T-helper 1 cell treated with Interleukin-12 subunit alpha and Interleukin-12 subunit beta and Interleukin-4 antibody, amounts not matched to agents 30 μg/mL and 1 μg/mL, for 36 hours (primary cell): Measurements from ENCODE around the gene PRR23B.

Experiments used
- H3K27ac Mint-ChIP-seq: one replicate; pipeline ENCODE4 v1.8.0; 2021; ENCODE audit warnings: mild to moderate bottlenecking, mixed read lengths
- H3K27me3 Mint-ChIP-seq: one replicate; pipeline ENCODE4 v1.8.0; 2021; ENCODE audit warnings: low read depth, mixed read lengths
- H3K36me3 Mint-ChIP-seq: one replicate; pipeline ENCODE4 v1.8.0; 2021; ENCODE audit warnings: low read depth, mixed read lengths
- H3K4me1 Mint-ChIP-seq: one replicate; pipeline ENCODE4 v1.8.0; 2021; ENCODE audit warnings: low read depth, mixed read lengths
- H3K4me3 Mint-ChIP-seq: one replicate; pipeline ENCODE4 v1.8.0; 2021; ENCODE audit warnings: mild to moderate bottlenecking, moderate library complexity, mixed read lengths
- H3K9me3 Mint-ChIP-seq: one replicate; pipeline ENCODE4 v1.8.0; 2021; ENCODE audit warnings: mixed read lengths

The PRR23B gene

DNA sequence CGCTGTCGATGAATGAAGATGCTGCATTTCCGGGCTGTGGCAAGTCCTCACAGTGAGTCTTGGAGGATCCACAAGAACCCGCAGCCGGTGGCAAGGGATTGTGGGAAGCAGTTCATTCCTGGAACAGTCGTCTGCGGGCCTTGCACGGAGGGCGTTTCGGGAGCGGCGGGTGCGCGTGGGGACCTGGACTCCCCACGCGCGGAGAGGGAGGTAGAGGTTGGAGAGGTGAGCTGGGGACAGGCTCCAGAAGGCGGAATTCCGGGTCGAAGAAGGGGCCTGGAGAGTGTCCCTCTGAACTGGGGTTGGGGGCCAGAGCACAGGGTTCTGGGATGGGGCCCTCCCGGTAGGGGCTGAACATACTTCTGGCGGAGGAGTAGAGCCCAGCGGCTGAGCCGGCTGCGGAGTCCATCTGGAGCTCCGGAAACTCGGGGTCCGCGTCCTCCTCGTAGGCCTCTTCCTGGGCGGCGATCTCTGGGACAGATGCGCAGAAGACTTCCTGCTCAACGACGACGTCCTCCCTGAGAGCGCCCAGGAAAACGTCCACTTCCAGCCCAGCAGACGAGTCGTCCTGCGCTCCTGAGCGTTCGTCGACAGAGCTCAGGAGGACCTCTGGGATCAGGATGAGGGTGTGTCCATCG, 15.3 kb downstream of the PRR23B start:
- Mint-ChIP-seq H3K9me3 (peaks cover 21% of the 10 kb centered on the region), H3K27me3 (no peaks in the 10 kb centered on the region), H3K4me3 (no peak overlapping the region)

DNA sequence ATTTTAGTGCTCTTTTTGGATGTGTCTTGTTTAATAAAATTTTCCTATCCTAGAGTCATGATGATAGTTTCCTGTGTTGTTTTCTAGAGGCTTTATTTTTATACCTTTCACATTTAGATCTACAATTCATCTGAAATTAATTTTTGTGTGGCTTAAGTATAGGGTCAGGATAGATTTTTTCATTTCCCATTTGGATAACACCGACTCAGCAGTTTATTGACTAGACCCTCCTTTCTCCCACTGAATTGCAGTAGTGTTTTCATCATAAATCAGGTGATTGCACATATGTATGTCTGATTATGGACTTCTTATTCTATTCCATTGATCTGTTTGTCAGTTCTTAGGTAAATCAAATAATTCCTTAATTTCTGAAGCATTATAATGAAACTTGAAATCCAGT, 25.0 kb downstream of the PRR23B start:
- Mint-ChIP-seq H3K4me1 (no peaks in the 10 kb centered on the region), H3K27me3 (peaks cover 6% of the 10 kb centered on the region), H3K4me3 (no peak overlapping the region), H3K9me3 (no peaks in the 10 kb centered on the region), H3K27ac (no peak overlapping the region), H3K36me3 (no peaks in the 10 kb centered on the region)

More for the DNA sequence above, 15.3 kb downstream of the PRR23B start:
- no peaks in the 10 kb centered on the region for H3K36me3 Mint-ChIP-seq
- H3K27ac Mint-ChIP-seq = no peak overlapping the region
- H3K4me1 Mint-ChIP-seq = no peaks in the 10 kb centered on the region

DNA sequence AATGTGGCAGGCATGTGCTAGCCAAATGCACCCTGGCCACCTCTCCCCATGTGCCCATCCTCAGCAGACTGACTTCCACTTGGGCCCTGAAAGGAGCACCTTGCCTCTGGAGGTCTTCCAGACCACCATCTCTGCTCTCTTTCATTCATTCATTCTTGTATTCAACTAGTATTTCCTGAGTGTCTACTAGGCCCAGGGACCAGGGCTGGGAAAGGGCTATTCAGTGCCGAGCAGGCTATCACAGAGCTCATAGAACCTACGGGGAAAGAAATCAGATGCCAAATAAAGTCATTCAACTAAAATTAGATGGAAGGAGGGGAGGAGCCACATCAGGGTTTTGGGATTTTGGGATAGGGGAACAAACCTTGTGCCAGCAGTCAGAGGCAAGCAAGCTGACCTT, 33.5 kb downstream of the PRR23B start:
- Mint-ChIP-seq H3K27me3 (peaks cover 5% of the 10 kb centered on the region), H3K4me1 (no peaks in the 10 kb centered on the region), H3K27ac (no peak overlapping the region), H3K9me3 (no peaks in the 10 kb centered on the region), H3K36me3 (no peaks in the 10 kb centered on the region), H3K4me3 (no peak overlapping the region)

DNA sequence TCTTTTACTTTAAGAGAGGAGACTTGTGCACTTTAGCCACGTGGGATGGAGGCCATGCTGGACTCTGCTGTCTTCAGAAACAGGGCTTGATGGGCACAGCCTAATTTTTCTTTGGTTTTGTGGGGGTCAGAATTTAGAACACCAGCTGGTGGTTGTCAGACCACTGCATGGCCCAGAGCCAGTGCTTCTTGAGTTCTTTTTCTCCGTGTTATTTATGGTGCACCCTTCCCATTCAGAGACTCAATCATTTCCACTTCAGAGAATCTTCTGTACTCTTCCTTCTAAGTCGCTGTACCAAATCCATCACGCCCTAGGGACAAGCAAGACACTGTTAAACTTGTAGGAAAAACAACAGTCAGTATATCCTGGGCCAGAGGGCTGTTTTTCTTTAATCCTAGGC, 34.8 kb downstream of the PRR23B start:
- H3K27me3 Mint-ChIP-seq = peaks cover 9% of the 10 kb centered on the region
- H3K4me1 Mint-ChIP-seq = no peaks in the 10 kb centered on the region
- H3K9me3 Mint-ChIP-seq = no peaks in the 10 kb centered on the region
- H3K36me3 Mint-ChIP-seq = no peaks in the 10 kb centered on the region
- no peak overlapping the region for H3K4me3 Mint-ChIP-seq
- no peak overlapping the region for H3K27ac Mint-ChIP-seq

DNA sequence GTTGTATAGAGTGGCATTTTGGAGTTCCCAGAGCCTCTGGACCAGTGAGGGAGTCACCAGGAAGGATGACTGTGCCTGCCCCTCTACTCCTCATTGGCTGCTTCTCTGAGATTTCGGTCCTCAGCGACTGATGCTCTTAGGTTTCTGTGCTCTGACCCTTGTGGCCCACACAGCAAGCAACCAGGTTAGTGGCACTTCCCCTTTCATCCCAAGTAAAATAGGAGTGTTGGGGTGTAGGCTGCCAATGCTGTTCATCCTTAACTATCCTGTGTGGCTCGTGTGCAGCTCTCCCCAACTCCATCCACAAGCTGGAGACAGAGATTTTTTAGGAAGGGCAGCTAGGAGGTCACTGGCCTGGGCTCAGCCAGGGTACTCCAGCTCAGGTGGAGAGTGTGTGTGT, 35.9 kb downstream of the PRR23B start:
- H3K36me3 Mint-ChIP-seq = no peaks in the 10 kb centered on the region
- H3K27ac Mint-ChIP-seq = no peak overlapping the region
- no peaks in the 10 kb centered on the region for H3K4me1 Mint-ChIP-seq
- H3K27me3 Mint-ChIP-seq = peaks cover 11% of the 10 kb centered on the region
- H3K4me3 Mint-ChIP-seq = no peak overlapping the region
- H3K9me3 Mint-ChIP-seq = no peaks in the 10 kb centered on the region

DNA sequence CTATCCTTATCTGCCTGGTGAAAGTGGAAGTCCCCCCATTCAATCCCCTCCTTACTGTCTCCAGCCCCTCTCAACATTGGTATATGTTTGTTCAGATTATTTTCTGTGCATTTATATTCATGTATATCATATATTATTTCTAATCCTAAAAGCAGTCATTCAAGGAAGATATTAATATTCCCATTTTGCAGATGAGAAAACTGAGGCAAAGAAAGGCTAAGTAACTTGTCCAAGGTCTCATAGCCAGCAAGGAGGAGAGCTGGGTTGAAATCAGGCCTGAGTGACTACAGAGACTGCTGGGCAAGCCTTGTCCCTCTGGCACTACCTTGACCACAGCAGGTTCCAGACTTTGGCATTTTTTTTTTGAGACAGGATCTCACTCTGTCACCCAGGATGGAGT, 44.7 kb downstream of the PRR23B start:
- H3K4me3 Mint-ChIP-seq = no peak overlapping the region
- H3K9me3 Mint-ChIP-seq = no peaks in the 10 kb centered on the region
- H3K36me3 Mint-ChIP-seq = no peaks in the 10 kb centered on the region
- H3K4me1 Mint-ChIP-seq = no peaks in the 10 kb centered on the region
- no peak overlapping the region for H3K27ac Mint-ChIP-seq
- H3K27me3 Mint-ChIP-seq = peaks cover 6% of the 10 kb centered on the region

DNA sequence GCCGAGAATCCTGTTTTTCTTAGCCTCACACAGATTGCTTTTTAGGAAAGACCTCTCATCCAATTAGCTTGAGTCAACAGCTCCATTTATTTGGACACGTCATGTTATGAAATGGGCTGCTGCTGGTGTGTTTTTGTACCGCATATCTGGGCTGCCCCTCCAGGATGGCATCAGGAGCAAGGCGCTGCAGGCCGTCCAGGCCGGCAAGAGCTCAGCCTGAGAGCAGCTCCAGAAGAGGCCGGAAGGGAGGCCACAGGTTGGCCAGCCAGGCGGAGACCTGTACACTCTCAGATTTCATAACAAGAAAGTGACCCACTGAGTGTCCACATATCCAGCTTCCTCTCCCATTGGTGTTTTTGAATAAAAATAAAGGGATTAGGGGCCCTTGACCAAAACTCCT, 45.4 kb downstream of the PRR23B start:
- Mint-ChIP-seq H3K9me3 (no peaks in the 10 kb centered on the region), H3K4me3 (no peak overlapping the region)

DNA sequence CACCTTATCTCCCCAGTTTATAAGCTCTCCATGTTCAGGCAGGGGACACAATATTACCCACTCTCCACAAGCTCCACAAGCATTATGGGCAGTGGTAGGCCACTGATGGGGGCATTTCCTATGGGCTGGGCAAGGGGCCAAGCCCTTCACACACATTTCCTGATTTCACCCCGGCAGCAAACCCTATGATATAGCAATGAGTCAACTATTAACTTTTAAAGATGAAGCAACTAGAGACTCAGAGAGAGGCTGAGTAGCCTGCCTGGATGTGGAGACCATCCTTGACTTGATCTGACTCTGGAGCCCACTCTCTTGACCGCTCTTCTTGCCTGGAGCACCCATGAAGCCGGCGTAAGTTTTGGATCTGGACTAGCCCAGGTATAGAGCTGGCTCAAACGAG, 46.3 kb downstream of the PRR23B start:
- Mint-ChIP-seq H3K27ac (no peak overlapping the region), H3K4me1 (no peaks in the 10 kb centered on the region), H3K27me3 (peaks cover 6% of the 10 kb centered on the region), H3K9me3 (no peaks in the 10 kb centered on the region), H3K36me3 (no peaks in the 10 kb centered on the region), H3K4me3 (no peak overlapping the region)

More for the DNA sequence above, 45.4 kb downstream of the PRR23B start:
- no peaks in the 10 kb centered on the region for H3K4me1 Mint-ChIP-seq
- no peaks in the 10 kb centered on the region for H3K36me3 Mint-ChIP-seq
- H3K27me3 Mint-ChIP-seq = peaks cover 4% of the 10 kb centered on the region
- H3K27ac Mint-ChIP-seq = no peak overlapping the region

DNA sequence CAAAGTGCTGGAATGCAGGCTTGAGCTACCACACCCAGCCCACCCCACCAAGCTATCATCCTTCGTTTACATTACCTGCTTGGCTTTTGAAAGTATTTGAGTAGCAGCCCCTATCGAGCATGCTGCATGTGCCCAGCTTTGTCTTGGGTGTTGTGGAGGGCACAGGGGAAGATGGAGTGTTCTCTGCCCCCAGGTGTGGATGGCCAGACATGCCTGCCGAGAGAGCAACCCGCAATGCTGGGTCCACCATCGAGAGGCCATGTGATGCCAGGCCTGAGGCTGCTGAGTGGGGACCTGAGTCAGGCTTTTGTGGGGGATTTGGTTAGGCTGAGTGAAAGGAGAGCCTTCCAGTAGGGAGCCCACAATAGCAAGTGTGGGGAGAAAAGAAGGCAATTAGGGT, 47.8 kb downstream of the PRR23B start:
- Mint-ChIP-seq H3K27me3 (peaks cover 6% of the 10 kb centered on the region), H3K4me3 (no peak overlapping the region), H3K9me3 (no peaks in the 10 kb centered on the region), H3K4me1 (no peaks in the 10 kb centered on the region), H3K27ac (no peak overlapping the region), H3K36me3 (no peaks in the 10 kb centered on the region)

DNA sequence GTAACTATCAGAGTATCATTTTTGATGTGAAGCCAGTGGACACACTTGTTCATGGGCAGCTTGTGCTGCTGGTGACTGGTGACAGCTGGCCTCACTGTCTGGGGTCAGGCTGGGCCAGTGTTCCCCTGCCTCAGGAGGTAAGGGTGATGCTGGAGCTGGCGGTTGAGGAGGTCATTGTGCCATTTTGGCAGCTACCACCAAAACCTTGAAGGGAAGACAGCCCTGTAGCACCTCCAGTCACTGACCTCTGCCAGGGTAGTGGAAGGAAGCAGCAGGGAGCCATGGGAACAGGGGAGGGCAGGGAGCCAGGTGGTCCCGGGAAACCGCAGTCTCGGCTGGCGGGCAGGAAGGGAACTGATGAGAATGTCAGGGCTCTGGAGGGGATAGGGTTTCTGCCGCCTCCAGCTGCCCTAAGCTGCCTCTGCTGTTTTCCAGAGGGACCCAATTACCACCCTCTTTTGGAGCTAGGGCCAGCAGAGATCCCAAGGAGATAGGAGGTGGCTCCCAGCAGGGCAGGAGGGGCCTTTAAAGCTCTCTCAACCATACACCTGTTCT, 48.9 kb downstream of the PRR23B start:
- Mint-ChIP-seq H3K4me1 (no peaks in the 10 kb centered on the region), H3K36me3 (no peaks in the 10 kb centered on the region), H3K4me3 (no peak overlapping the region), H3K27ac (no peak overlapping the region), H3K27me3 (peaks cover 6% of the 10 kb centered on the region), H3K9me3 (no peaks in the 10 kb centered on the region)
